GM12874 (cell line): Measurements from ENCODE around the gene TRIM50.

ENCODE experiments used
- TF ChIP-seq, protein P1 (sequence below): IDR thresholded peaks from 2 replicates; pipeline ENCODE4 v1.5.1; 2011; ENCODE audit warnings: low read depth, mild to moderate bottlenecking, control low read depth, low read length, moderate library complexity; ENCODE audit not compliant: insufficient read depth

The TRIM50 gene

DNA sequence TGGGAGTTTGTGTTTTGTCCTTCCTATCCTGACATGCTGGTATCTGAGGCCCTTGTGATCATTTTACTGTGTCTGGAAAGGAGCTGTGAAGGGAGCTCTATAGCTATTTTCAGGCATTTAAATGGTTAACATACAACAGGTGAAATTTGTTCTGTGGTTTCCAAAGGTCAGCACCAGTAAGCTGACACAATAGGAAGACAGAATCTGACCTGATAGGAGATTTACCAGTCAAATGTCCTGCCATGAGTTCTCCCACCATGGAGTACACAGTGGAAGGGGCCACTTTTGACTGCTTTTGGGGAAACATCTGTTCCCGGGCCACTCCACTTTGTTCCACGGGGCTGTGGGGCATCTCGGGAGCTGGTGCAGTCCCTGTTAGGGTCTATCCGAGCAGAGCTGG, 17.7 kb upstream of the TRIM50 start:
- TF ChIP-seq, protein P1, sequence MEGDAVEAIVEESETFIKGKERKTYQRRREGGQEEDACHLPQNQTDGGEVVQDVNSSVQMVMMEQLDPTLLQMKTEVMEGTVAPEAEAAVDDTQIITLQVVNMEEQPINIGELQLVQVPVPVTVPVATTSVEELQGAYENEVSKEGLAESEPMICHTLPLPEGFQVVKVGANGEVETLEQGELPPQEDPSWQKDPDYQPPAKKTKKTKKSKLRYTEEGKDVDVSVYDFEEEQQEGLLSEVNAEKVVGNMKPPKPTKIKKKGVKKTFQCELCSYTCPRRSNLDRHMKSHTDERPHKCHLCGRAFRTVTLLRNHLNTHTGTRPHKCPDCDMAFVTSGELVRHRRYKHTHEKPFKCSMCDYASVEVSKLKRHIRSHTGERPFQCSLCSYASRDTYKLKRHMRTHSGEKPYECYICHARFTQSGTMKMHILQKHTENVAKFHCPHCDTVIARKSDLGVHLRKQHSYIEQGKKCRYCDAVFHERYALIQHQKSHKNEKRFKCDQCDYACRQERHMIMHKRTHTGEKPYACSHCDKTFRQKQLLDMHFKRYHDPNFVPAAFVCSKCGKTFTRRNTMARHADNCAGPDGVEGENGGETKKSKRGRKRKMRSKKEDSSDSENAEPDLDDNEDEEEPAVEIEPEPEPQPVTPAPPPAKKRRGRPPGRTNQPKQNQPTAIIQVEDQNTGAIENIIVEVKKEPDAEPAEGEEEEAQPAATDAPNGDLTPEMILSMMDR: no peak

GRCh38 chr7:73343671-73344380, 15.9 kb upstream of the TRIM50 start:
- TF ChIP-seq, protein P1: no peak

- TF ChIP-seq, protein P1: no peak
These were observed 14.8 kb upstream of the TRIM50 start for GRCh38 chr7:73342645-73343044.

GRCh38 chr7:73341877-73342276, 14.0 kb upstream of the TRIM50 start:
- TF ChIP-seq, protein P1: no peak

DNA sequence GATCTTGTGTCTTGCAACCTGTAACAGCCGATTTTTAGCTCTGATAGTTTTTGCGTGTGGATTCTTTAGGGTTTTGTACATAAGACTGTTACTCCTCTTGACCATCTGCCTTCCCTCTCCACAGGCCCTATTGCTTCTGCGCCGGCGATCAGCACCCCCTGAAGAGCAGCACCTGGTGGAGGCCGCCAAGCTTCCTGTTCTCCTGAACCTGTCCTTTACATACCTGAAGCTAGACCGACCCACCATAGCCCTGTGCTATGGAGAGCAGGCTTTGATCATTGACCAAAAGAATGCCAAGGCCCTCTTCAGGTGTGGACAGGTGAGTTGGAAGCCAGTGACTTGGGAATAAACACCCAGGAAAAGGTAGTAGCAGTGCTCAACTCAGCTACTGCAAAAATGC, 12.6 kb upstream of the TRIM50 start:
- TF ChIP-seq, protein P1: no peak

DNA sequence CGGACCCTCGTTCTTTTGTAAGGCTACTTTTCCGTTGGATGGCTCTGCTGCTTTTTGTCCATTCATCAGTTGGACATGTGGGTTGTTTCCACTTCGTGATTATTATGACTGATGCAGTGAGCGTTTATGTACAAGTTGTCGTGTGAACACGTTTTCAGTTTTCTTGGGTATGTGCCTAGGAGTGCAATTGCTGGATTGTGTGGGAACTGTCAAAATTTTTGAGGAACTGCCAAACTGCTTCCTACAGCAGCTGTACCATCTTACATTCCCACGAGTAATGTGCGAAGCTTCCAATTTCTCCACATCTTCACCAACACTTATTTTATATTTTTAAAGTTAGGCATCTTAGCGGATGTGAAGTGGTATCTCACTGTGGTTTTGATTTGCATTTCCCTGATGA, 10.4 kb upstream of the TRIM50 start:
- TF ChIP-seq, protein P1: no peak

DNA sequence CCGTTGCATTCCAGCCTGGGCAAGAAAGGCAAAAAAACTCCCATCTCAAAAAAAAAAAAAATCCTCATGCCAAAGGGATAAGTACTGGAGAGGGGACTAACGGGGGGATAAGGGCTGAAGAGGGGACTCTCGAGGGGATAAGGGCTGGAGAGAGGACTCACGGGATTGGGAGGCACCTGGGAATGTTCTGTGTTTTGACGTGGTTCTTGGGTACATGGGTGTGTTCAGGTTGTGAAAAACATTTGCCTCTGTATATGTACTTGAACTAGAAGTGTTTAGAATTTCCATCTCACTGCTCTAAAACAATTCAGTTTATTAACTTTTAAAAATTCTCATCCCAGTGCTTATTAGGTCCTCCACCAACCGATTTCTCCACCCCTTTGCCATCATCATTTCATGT, 4.6 kb upstream of the TRIM50 start:
- TF ChIP-seq, protein P1: no peak
